SK-N-SH (cell line): ENCODE data around the gene PHKG1. TPM values are rescaled to one million over a fixed set of nuclear protein-coding genes. Genes with fewer than 3 reads are reported as not detected.

ENCODE experiments used
- CTCF ChIA-PET: fragments of 300-600, 350-600 bp; formaldehyde crosslinking; extraction: SDS; loops from one replicate; lab custom pipeline; 2021; lab: Yijun Ruan, JAX
- POLR2A ChIA-PET: fragments of 350-600 bp; sonication (Branson Sonifier 250); formaldehyde crosslinking; extraction: SDS; loops from one replicate; lab custom pipeline; 2020; ENCODE audit warnings: antibody characterized with exemption, inconsistent platforms; lab: Yijun Ruan, JAX
- DNase-seq: peaks from one replicate; pipeline ENCODE4 v3.0.0; 2012
- H2AFZ ChIP-seq: fragments of 200-600 bp; sonication (generic); 2 replicates; pipeline ENCODE4 v1.8.1; 2016; ENCODE audit warnings: antibody characterized with exemption, mild to moderate bottlenecking, low read depth
- H3F3A ChIP-seq: fragments of 200-600 bp; sonication (generic); replicated peaks from 2 replicates; pipeline ENCODE3; 2016; ENCODE audit warnings: antibody characterized with exemption, mild to moderate bottlenecking; ENCODE audit not compliant: insufficient read depth
- H3K27ac ChIP-seq, 2 experiments: fragments of 200-500 bp in 1 of 2; fragments of 200-600 bp in 1 of 2; sonication (Bioruptor generic) in 1 of 2; sonication (generic), shearing (Covaris generic) in 1 of 2; 2 replicates each; pipeline versions ENCODE4 v1.5.1 to v1.6.1; 2014 to 2016; ENCODE audit warnings: low read depth in 2 of 2, inconsistent platforms in 1 of 2, low read length in 1 of 2, mild to moderate bottlenecking in 1 of 2, mixed read lengths in 1 of 2
- H3K27me3 ChIP-seq: fragments of 200-600 bp; sonication (generic), shearing (Covaris generic); 2 replicates; pipeline ENCODE4 v1.6.1; 2016; ENCODE audit warnings: mixed run types; ENCODE audit not compliant: insufficient read depth
- H3K36me3 ChIP-seq, 2 experiments: fragments of 200-500 bp in 1 of 2; fragments of 200-600 bp in 1 of 2; sonication (Bioruptor generic) in 1 of 2; sonication (generic) in 1 of 2; replicated peaks in 1 of 2; 2 replicates each; pipeline versions ENCODE3 to v1.5.1; 2014 to 2016; ENCODE audit warnings: low read length in 1 of 2, mild to moderate bottlenecking in 1 of 2; ENCODE audit not compliant: insufficient read depth in 2 of 2, control insufficient read depth in 1 of 2
- H3K4me1 ChIP-seq, 2 experiments: fragments of 200-500 bp in 1 of 2; fragments of 200-600 bp in 1 of 2; sonication (Bioruptor generic) in 1 of 2; sonication (generic), shearing (Covaris generic) in 1 of 2; 2 replicates each; pipeline versions ENCODE4 v1.5.1 to v1.6.1; 2014 to 2016; ENCODE audit warnings: low read depth in 1 of 2, low read length in 1 of 2, mixed run types in 1 of 2; ENCODE audit not compliant: insufficient read depth in 2 of 2, control insufficient read depth in 1 of 2
- H3K4me2 ChIP-seq: fragments of 200-600 bp; sonication (generic), shearing (Covaris generic); 2 replicates; pipeline ENCODE4 v1.6.1; 2017; ENCODE audit warnings: mixed run types
- H3K4me3 ChIP-seq, 2 experiments: fragments of 200-500 bp in 1 of 2; fragments of 200-600 bp in 1 of 2; sonication (Bioruptor generic) in 1 of 2; sonication (generic), shearing (Covaris generic) in 1 of 2; 2 replicates each; pipeline versions ENCODE4 v1.5.1 to v1.8.1; 2014 to 2016; ENCODE audit warnings: low read depth in 2 of 2, inconsistent platforms in 1 of 2, low read length in 1 of 2, mild to moderate bottlenecking in 1 of 2, mixed read lengths in 1 of 2, moderate library complexity in 1 of 2
- H3K79me2 ChIP-seq: fragments of 200-600 bp; sonication (generic); 2 replicates; pipeline ENCODE4 v1.8.1; 2017; ENCODE audit warnings: mild to moderate bottlenecking; ENCODE audit not compliant: insufficient read depth
- H3K9ac ChIP-seq: fragments of 200-600 bp; sonication (generic); 2 replicates; pipeline ENCODE4 v1.6.1; 2017; ENCODE audit warnings: mixed run types
- H3K9me2 ChIP-seq: fragments of 200-600 bp; sonication (generic); 2 replicates; pipeline ENCODE4 v1.6.1; 2017; ENCODE audit warnings: mixed run types
- H3K9me3 ChIP-seq: fragments of 200-600 bp; sonication (generic); 2 replicates; pipeline ENCODE4 v1.6.1; 2017; ENCODE audit warnings: mixed run types, mild to moderate bottlenecking, moderate library complexity
- H4K20me1 ChIP-seq: fragments of 200-600 bp; sonication (generic); 2 replicates; pipeline ENCODE4 v1.6.1; 2017; ENCODE audit warnings: mild to moderate bottlenecking, mixed run types; ENCODE audit not compliant: insufficient read depth
- ELF1 ChIP-seq: IDR thresholded peaks from 2 replicates; pipeline ENCODE4 v1.4.0; 2012
- FOXJ3 ChIP-seq: sonication (generic); formaldehyde crosslinking; IDR thresholded peaks from 2 replicates; pipeline ENCODE4 v1.5.1; 2020; ENCODE audit warnings: mild to moderate bottlenecking, missing genetic modification reagents
- FOXM1 ChIP-seq: IDR thresholded peaks from 2 replicates; pipeline ENCODE4 v1.4.0; 2012; ENCODE audit warnings: low read depth, mild to moderate bottlenecking
- GABPA ChIP-seq: IDR thresholded peaks from 2 replicates; pipeline ENCODE4 v1.4.0; 2012; ENCODE audit warnings: low read depth, mild to moderate bottlenecking
- JUND ChIP-seq: IDR thresholded peaks from 2 replicates; pipeline ENCODE4 v1.4.0; 2012
- MEF2A ChIP-seq: IDR thresholded peaks from 2 replicates; pipeline ENCODE4 v1.4.0; 2012; ENCODE audit warnings: low read depth, borderline replicate concordance
- NFIC ChIP-seq: IDR thresholded peaks from 2 replicates; pipeline ENCODE4 v1.4.0; 2012; ENCODE audit warnings: borderline replicate concordance
- NRF1 ChIP-seq: IDR thresholded peaks from 2 replicates; pipeline ENCODE4 v1.6.1; 2012; ENCODE audit warnings: low read depth, mild to moderate bottlenecking, low read length
- POLR2AphosphoS5 ChIP-seq: IDR thresholded peaks from 2 replicates; pipeline ENCODE4 v1.6.1; 2012; ENCODE audit warnings: low read depth, low read length
- RAD21 ChIP-seq: IDR thresholded peaks from 2 replicates; pipeline ENCODE4 v1.6.1; 2012; ENCODE audit warnings: mild to moderate bottlenecking, low read length
- RXRA ChIP-seq: IDR thresholded peaks from 2 replicates; pipeline ENCODE4 v1.4.0; 2012; ENCODE audit warnings: low read depth, mild to moderate bottlenecking, borderline replicate concordance
- SIN3A ChIP-seq: IDR thresholded peaks from 2 replicates; pipeline ENCODE4 v1.6.1; 2012; ENCODE audit warnings: low read depth, mild to moderate bottlenecking, low read length, moderate library complexity, borderline replicate concordance
- SMC3 ChIP-seq: IDR thresholded peaks from 2 replicates; pipeline ENCODE4 v1.6.1; 2012; ENCODE audit warnings: low read depth, low read length, improper control_type of control experiment
- TCF12 ChIP-seq: IDR thresholded peaks from 2 replicates; pipeline ENCODE4 v1.4.0; 2012
- WGBS: methylation state at CpG from one replicate; pipeline ENCODE4 v1.1.6; 2017; ENCODE audit warnings: low lambda C conversion rate; 5-methylcytosine and 5-hydroxymethylcytosine counted together
- polyA plus RNA-seq, 3 experiments: library from polyadenylated mRNA; depleted of rRNA; stranded (reverse); fragments of >200 nt; gene quantifications; 2 replicates each; pipeline ENCODE4 v1.2.3, GENCODE V29; 2012
- TF ChIP-seq, protein P1 (sequence below): fragments of 150-350 bp; IDR thresholded peaks from 2 replicates; pipeline ENCODE4 v1.6.1; 2016; ENCODE audit warnings: mild to moderate bottlenecking, low read depth, low read length
- TF ChIP-seq, protein P2 (sequence below): IDR thresholded peaks from 2 replicates; pipeline ENCODE4 v1.4.0; 2012; ENCODE audit warnings: low read depth
- TF ChIP-seq, protein P3 (sequence below): IDR thresholded peaks from 2 replicates; pipeline ENCODE4 v1.4.0; 2012; ENCODE audit warnings: low read depth, borderline replicate concordance
- TF ChIP-seq, protein P4 (sequence below): IDR thresholded peaks from 2 replicates; pipeline ENCODE4 v1.6.1; 2012; ENCODE audit warnings: mild to moderate bottlenecking, low read depth, low read length, moderate library complexity
- TF ChIP-seq, protein P5 (sequence below): fragments of 150-350 bp; IDR thresholded peaks from 2 replicates; pipeline ENCODE4 v1.6.1; 2017; ENCODE audit warnings: antibody characterized with exemption, low read length, low read depth, borderline replicate concordance
- TF ChIP-seq, protein P6 (sequence below): IDR thresholded peaks from 2 replicates; pipeline ENCODE4 v1.4.0; 2012; ENCODE audit warnings: low read depth, borderline replicate concordance
- TF ChIP-seq, protein P7 (sequence below): IDR thresholded peaks from 2 replicates; pipeline ENCODE4; 2012
- TF ChIP-seq, protein P8 (sequence below): fragments of 200-600 bp; sonication (generic); IDR thresholded peaks from 2 replicates; pipeline ENCODE4 v1.6.1; 2017; ENCODE audit warnings: antibody characterized with exemption, mild to moderate bottlenecking, moderate library complexity

Gene PHKG1
- polyA plus RNA-seq, 1 of the 3 experiments (the other 2 are of a cell fraction), result 2.5 TPM

DNA sequence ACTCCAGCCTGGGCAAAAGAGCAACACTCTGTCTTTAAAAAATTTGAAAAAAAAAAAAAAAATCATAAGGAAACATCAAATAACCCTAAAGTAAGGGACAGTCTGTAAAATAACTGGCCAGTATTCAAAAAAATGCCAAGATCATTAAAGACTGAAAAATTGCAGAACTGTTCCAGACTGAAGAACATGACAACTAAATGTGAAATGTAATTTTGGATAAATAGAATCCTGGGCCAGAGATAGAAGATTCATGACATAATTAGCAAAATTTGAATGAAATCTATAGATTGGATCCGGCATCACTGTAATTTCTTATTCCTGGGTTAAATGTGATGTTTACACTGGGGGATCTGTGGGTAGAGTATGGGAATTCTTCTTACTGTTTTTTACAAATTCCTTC is 44.5 kb downstream of the PHKG1 start:
- Histone ChIP-seq H4K20me1 (no peaks in the 10 kb centered on the region), H3F3A (peaks cover 50% of the 10 kb centered on the region), H3K27ac (peak overlapping the region; percentile 61 to 85), H3K9me3 (no peaks in the 10 kb centered on the region), H3K79me2 (peaks cover 74% of the 10 kb centered on the region), H2AFZ (no peak overlapping the region), H3K4me2 (peak overlapping the region; percentile 87), H3K36me3 (peaks cover 5 to 8% of the 10 kb centered on the region in 2 experiments), H3K4me1 (peaks cover 20 to 38% of the 10 kb centered on the region in 2 experiments; a peak in 3 of 4 replicates), H3K27me3 (no peaks in the 10 kb centered on the region), H3K9ac (peak overlapping the region; percentile 1; the same call in 1 of the 2 replicates), H3K9me2 (no peaks in the 10 kb centered on the region), H3K4me3 (peak overlapping the region in 1 of 2 experiments; percentile 37; a peak in 1 of 4 replicates)
- DNase-seq, result no peak
- CTCF ChIA-PET, result no interaction called here
- POLR2A ChIA-PET, result no interaction called here
- WGBS, result 12% methylated on average over 1 of the region's 1 CpG
- TF ChIP-seq, protein P1, sequence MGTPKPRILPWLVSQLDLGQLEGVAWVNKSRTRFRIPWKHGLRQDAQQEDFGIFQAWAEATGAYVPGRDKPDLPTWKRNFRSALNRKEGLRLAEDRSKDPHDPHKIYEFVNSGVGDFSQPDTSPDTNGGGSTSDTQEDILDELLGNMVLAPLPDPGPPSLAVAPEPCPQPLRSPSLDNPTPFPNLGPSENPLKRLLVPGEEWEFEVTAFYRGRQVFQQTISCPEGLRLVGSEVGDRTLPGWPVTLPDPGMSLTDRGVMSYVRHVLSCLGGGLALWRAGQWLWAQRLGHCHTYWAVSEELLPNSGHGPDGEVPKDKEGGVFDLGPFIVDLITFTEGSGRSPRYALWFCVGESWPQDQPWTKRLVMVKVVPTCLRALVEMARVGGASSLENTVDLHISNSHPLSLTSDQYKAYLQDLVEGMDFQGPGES, result no peak
- TF ChIP-seq NFIC (peak; percentile 95), JUND (peak; percentile 74), MEF2A (no peak), SIN3A (0 out of 2 replicates have a peak, but pooled peaks have one; percentile 43), NRF1 (no peak), RXRA (peak; percentile 47; the same call in 1 of the 2 replicates), FOXJ3 (CRISPR knock-in tag) (no peak), RAD21 (no peak), POLR2AphosphoS5 (peak; percentile 93), ELF1 (no peak), TCF12 (peak; percentile 99), FOXM1 (peak; percentile 56; the same call in 1 of the 2 replicates), SMC3 (no peak), GABPA (peak; percentile 26; the same call in 1 of the 2 replicates)
- TF ChIP-seq, protein P2, sequence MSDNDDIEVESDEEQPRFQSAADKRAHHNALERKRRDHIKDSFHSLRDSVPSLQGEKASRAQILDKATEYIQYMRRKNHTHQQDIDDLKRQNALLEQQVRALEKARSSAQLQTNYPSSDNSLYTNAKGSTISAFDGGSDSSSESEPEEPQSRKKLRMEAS, result peak; percentile 30; the same call in 1 of the 2 replicates
- TF ChIP-seq, protein P3, sequence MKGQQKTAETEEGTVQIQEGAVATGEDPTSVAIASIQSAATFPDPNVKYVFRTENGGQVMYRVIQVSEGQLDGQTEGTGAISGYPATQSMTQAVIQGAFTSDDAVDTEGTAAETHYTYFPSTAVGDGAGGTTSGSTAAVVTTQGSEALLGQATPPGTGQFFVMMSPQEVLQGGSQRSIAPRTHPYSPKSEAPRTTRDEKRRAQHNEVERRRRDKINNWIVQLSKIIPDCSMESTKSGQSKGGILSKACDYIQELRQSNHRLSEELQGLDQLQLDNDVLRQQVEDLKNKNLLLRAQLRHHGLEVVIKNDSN, result no peak
- TF ChIP-seq, protein P4, sequence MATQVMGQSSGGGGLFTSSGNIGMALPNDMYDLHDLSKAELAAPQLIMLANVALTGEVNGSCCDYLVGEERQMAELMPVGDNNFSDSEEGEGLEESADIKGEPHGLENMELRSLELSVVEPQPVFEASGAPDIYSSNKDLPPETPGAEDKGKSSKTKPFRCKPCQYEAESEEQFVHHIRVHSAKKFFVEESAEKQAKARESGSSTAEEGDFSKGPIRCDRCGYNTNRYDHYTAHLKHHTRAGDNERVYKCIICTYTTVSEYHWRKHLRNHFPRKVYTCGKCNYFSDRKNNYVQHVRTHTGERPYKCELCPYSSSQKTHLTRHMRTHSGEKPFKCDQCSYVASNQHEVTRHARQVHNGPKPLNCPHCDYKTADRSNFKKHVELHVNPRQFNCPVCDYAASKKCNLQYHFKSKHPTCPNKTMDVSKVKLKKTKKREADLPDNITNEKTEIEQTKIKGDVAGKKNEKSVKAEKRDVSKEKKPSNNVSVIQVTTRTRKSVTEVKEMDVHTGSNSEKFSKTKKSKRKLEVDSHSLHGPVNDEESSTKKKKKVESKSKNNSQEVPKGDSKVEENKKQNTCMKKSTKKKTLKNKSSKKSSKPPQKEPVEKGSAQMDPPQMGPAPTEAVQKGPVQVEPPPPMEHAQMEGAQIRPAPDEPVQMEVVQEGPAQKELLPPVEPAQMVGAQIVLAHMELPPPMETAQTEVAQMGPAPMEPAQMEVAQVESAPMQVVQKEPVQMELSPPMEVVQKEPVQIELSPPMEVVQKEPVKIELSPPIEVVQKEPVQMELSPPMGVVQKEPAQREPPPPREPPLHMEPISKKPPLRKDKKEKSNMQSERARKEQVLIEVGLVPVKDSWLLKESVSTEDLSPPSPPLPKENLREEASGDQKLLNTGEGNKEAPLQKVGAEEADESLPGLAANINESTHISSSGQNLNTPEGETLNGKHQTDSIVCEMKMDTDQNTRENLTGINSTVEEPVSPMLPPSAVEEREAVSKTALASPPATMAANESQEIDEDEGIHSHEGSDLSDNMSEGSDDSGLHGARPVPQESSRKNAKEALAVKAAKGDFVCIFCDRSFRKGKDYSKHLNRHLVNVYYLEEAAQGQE, result no peak
- TF ChIP-seq, protein P5, sequence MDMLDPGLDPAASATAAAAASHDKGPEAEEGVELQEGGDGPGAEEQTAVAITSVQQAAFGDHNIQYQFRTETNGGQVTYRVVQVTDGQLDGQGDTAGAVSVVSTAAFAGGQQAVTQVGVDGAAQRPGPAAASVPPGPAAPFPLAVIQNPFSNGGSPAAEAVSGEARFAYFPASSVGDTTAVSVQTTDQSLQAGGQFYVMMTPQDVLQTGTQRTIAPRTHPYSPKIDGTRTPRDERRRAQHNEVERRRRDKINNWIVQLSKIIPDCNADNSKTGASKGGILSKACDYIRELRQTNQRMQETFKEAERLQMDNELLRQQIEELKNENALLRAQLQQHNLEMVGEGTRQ, result no peak
- TF ChIP-seq, protein P6, sequence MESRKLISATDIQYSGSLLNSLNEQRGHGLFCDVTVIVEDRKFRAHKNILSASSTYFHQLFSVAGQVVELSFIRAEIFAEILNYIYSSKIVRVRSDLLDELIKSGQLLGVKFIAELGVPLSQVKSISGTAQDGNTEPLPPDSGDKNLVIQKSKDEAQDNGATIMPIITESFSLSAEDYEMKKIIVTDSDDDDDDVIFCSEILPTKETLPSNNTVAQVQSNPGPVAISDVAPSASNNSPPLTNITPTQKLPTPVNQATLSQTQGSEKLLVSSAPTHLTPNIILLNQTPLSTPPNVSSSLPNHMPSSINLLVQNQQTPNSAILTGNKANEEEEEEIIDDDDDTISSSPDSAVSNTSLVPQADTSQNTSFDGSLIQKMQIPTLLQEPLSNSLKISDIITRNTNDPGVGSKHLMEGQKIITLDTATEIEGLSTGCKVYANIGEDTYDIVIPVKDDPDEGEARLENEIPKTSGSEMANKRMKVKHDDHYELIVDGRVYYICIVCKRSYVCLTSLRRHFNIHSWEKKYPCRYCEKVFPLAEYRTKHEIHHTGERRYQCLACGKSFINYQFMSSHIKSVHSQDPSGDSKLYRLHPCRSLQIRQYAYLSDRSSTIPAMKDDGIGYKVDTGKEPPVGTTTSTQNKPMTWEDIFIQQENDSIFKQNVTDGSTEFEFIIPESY, result 0 out of 2 replicates have a peak, but pooled peaks have one; percentile 50
- TF ChIP-seq, protein P7, sequence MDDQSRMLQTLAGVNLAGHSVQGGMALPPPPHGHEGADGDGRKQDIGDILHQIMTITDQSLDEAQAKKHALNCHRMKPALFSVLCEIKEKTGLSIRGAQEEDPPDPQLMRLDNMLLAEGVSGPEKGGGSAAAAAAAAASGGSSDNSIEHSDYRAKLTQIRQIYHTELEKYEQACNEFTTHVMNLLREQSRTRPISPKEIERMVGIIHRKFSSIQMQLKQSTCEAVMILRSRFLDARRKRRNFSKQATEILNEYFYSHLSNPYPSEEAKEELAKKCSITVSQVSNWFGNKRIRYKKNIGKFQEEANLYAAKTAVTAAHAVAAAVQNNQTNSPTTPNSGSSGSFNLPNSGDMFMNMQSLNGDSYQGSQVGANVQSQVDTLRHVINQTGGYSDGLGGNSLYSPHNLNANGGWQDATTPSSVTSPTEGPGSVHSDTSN, result peak; percentile 97
- TF ChIP-seq, protein P8, sequence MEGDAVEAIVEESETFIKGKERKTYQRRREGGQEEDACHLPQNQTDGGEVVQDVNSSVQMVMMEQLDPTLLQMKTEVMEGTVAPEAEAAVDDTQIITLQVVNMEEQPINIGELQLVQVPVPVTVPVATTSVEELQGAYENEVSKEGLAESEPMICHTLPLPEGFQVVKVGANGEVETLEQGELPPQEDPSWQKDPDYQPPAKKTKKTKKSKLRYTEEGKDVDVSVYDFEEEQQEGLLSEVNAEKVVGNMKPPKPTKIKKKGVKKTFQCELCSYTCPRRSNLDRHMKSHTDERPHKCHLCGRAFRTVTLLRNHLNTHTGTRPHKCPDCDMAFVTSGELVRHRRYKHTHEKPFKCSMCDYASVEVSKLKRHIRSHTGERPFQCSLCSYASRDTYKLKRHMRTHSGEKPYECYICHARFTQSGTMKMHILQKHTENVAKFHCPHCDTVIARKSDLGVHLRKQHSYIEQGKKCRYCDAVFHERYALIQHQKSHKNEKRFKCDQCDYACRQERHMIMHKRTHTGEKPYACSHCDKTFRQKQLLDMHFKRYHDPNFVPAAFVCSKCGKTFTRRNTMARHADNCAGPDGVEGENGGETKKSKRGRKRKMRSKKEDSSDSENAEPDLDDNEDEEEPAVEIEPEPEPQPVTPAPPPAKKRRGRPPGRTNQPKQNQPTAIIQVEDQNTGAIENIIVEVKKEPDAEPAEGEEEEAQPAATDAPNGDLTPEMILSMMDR, result no peak
